ENCODE data around the gene BLVRA.
"Not testable (repeated sequence)": the region's sequence is repeated elsewhere in the genome, so short reads cannot be mapped to it uniquely, and the experiment has no call there.

Gene BLVRA

DNA sequence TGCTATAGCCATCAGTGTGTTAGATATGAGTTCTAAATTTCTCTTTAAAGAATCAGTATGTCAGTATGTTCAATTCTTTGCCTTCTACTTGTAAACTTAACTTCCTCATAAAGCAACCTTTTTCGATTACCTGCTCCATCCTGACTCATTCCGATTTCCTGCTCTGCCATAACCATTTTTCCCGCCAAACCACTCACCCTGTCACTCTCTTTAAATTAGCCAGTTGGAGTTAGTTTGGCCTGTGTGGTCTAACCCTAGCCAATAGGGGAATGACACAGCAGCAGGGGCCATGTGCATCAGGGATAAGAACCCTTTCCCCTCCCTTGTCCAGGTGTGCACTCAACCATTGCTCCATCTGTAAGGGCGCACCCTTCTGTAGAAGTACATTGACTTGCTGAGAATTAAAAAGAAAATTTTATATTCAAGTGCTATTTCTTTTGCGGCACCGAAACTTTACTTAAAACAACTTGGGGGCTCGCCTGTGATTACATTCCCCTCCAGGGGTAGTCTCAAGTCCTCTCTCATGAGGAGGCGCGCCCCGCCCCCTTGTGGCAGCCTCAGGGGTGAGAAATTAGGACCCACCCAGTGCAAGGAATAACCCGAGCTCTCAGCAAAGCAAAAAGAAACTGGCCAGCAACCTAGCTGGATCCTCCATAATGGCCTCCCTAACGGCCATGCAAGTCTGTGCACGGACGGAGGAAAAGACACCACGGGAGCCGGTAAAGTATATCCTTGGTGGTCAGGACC lies 51.9 kb downstream of the BLVRA start:
- peak; percentile 73 for DNase-seq

DNA sequence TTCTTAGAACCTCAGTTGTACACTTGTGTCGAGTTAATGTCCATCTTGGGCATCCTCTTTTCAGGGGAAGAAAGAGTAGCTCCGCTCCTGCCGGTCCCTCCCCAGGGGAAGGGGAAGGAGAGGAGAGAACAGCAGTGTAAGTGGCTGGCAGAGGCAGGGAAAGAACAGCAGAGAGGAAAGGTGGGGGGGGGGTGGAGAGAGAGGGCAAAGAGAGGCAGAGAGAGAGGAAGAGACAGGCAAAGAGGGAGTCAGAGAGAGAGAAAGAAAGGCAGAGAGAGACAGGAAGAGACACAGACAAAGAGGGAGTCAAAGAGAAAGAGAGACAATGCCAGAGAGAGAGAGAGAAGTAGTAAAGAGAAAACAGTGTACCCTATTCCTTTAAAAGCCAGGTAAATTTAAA lies 56.9 kb downstream of the BLVRA start:
- no peak for DNase-seq

DNA sequence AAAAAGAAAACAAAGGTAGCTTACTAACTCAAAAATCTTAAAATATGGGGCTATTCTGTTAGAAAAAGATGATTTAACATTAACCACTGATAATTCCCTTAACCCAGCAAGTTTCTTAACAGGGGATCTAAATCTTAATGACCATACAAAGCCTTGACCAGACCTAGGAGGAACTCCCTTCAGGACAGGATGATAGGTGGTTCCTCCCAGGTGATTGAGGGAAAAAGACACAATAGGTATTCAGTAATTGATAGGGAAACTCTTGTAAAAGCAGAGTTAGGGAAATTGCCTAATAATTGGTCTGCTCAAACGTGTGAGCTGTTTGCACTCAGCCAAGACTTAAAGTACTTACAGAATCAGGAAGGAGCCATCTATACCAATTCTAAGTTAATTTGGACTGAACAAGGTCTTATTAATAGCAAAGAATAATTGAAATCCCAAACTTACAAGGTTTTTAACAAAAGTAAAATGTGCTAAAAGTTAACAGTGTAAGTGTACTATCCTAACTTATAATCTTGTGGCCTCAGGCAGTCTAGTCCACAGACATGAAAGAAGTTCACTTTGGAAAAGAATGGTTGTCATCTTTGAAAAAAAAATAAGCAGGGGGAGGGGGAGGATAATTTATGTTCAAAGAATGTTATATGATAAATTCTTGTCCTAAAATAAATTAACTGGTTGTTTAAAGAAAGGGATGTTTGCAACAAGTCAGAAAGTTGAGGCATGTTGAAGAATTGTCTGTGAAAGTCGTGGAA lies 57.7 kb downstream of the BLVRA start:
- DNase-seq = not testable (repeated sequence)

DNA sequence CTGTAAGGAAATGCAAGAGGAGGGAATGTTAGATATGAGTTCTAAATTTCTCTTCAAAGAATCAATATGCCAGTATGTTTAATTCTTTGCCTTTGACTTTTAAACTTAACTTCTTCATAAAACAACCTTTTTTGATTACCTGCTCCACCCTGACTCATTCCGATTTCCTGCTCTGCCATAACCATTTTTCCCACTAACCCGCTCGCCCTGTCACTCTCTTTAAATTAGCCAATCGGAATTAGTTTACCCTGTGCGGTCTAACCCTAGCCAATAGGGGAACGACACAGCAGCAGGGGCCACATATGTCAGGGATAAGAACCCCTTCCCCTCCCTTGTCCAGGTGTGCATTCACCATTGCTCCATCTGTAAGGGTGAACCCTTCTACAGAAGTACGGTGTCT lies 64.9 kb downstream of the BLVRA start:
- DNase-seq = not testable (repeated sequence)

DNA sequence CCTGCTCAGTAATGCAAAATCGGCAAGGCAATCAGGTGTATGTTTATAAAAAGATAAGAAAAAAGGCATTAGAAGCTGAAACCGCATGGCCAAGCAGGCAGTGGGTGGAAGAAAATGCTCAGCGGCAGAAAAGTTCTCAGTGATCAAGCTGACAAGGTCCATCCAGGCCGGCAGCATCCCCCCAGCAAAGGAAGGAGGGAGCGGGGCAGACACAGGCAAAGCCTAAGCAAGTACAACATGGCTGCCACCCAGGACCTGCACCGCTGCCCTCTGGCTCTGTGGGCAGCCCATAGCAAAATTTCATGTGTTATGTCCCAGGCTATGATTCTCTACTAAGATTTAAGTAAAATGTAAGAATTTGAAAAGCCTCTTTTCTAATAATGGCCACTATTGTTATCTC lies 65.5 kb downstream of the BLVRA start:
- no peak for DNase-seq

DNA sequence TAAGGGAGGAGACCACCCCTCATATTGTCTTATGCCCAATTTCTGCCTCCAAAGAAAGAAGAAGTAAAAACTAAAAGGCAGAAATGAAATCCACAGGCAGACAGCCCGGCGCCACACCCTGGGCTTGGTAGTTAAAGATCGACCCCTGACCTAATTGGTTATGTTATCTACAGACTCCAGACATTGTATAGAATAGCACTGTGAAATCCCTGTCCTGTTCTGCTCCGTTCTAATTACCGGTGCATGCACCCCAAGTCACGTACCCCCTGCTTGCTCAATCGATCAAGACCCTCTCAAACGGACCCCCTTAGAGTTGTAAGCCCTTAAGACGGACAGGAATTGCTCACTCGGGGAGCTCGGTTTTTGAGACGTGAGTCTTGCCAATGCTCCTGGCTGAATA lies 66.0 kb downstream of the BLVRA start:
- not testable (repeated sequence) for DNase-seq

DNA sequence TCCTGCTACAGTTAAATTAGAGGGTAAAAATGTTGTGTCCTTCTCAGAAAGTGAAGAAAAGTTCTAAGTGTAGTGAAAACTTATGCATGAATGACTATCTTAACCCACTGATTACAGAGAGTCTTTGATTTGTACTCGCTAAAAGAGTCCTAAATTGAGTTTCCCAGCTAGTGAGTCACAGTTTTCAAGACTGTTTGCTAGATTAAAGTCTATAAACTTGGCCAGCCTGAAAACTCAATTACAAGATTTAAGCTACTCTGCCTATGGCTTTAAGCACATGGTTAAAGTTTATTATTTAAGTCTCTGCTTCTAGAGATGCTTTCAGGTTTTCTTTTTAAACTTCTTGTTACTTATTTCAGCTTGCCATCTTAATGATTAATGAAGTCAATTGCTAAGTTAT lies 66.5 kb downstream of the BLVRA start:
- no peak for DNase-seq

DNA sequence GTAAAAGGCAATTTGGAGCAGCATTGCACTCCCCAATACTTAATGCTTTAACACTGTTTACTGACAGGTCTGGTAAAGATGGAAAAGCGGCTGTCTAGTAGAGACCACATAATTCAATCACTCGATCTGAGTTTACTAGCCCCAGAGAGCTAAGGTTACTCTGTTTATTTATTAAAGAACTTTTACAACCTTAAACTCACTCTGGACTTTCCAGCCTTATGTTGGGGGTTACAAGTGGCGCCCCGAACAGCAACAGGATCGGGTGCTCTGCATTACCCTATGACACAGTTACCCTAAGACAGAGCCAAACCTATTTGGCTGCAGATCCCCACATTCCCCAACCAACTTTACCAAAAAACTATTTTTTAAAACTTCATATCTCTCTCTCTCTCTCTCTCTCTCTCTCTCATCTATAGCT lies 66.9 kb downstream of the BLVRA start:
- no peak for DNase-seq

DNA sequence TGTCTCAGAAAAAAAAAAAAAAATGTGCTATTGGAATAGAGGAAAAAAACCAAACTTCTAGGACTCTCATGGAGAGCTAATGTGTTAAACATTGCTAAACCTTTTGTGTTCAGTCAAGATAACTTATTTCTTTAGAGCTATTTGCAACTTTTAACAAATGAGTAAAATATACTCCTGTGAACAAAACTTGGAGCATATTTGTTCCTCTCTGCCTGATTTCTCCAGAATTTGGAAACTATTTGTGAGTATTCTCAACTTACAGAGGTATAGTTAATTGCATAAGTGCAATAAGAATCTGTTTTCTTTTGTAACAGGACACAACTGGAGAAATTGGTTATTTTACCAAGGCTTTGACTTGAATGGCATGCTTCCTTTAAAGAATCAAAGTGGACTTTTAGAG lies 72.4 kb downstream of the BLVRA start:
- not testable (repeated sequence) for DNase-seq

DNA sequence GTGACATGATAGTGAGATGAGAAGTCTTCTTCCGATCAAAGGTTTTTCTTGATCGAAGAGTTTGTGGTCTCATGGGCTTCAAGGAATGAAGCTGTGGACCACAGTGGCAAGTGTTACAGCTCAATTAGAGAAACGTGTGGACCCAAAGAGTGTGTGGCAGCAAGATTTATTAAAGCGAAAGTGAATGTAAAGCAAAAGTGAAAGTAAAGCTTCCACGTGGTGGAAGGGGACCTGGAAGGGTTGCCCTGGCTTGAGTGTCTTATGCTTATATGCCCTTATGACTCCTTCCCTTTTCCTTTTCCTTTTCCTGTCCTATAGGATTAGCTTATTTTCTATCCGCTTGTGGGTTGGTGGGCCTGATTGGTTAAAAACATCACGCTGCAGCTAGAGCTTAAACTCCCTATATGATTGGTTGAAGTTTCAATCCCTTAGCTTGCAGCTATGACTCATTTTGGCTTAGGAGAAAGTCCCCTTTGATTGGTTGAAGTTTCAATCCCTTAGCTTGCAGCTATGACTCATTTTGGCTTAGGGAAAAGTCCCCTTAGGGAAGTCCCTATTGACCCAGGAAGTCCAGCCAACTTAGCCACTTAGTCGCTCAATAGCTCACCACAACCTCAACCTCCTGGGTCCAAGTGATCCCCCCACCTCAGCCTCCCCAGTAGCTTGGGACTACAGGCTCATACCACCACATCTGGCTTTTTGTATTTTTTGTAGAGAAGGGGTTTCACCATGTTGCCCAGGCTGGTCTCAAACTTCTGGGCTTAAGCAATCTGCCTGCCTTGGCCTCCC lies 76.2 kb downstream of the BLVRA start:
- peak; percentile 54 for DNase-seq

DNA sequence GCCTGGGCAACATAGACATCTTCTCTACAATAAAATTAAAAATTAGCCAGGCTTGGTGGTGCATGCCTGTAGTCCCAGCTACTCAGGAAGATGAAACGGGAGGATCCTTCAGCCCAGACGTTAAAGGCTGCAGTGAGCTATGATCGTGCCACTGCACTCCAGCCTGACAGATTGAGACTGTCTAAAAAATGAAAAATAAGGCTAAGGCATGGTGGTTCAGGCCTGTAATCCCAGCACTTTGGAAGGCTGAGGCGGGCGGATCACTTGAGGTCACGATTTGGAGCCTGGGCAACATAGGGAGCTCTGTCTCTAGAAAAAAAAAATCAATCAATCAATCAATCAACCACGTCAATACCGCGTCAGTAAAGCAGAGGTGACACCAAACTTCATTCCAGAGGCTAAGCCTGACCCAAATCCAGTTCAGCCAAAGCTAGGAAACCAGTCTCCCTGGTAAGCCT lies 79.8 kb downstream of the BLVRA start:
- DNase-seq = no peak

DNA sequence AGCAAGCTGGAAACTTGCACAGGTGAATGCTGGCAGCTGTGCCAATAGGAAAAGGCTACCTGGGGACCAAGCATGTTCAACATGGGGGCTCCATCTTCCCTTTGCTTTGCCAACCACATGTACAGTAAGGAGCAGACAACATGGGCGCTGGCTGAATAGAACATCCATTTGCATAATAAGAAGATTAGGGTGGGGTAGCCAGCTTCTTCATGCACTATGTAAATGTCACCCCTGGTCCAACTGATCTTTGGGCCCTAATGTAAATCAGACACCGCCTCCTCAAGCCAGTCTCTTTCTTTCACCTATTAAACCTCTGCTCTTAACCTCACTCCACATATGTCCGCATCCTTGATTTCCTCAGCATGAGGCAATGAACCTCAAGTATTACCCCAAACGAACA lies 84.8 kb downstream of the BLVRA start:
- no peak for DNase-seq

DNA sequence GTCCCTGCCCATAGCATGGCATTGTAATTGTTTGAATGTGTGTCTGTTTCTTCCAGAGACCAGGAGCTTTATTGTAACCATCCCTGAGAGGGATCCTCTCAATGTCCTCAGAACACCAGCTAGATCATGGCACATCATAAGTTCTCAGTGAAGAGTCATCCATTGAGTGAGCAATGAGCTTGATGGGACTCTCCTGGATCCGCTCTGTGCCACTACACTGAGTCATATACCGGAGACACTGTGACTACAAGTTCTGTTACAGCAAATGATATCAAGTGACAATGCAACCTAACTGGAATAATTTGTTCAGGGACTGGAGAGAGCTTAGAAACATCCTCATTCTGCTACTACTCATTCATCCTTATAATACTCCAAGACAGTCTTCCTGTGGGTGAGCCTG lies 85.8 kb downstream of the BLVRA start:
- DNase-seq = no peak

DNA sequence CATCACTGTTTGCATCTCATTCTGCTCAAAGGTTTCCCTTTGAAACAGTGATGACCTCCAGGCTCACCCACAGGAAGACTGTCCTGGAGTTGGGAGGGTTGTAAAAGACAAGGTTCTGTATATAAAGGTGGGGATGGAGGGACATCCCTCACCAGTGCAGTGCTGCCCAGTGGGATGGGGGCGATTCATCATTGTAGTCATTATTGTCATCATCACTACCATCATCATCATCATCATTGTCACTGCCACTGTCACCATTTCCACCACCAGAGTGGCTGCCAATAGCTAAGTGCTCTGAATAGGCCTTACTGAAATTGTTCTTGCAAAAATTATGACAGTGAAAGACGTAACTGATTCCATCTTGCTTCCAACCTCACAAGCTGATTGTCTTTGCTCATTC lies 86.2 kb downstream of the BLVRA start:
- DNase-seq = no peak

DNA sequence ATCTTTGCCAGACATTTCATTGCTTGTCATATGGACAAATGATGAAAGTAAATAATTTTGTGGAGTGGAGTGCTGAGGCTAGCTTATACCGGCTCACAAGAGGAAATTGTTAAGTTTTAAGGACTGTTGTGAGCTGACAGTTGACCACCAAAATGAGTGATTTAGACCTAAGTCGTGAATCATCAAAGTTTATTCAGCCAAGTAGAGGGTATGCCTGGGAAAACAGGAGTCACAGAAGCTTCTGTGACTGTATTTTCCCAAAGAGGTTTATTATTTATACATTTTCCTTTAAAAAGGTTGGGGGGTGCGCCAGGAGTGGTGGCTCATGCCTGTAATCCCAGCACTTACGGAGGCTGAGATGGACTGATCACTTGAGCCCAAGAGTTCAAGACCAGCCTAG lies 89.0 kb downstream of the BLVRA start:
- no peak for DNase-seq

DNA sequence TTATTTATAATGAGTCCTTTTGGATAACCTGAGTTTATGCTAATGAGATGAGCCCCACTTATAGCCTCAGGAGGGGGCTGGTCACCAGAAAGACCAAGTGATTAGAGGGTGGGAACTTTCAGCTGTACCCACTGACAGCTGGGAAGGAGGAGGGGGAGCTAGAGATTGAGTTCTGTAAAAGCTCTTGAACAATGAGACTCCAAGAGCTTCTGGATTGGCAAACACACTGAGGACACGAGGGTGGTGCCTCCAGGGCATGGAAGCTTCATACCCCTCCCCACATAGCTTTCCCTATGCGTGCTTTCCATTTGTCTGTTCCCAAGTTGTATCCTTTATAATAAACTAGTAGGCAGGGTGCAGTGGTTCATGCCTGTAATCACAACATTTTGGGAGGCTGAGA lies 90.6 kb downstream of the BLVRA start:
- DNase-seq = no peak

DNA sequence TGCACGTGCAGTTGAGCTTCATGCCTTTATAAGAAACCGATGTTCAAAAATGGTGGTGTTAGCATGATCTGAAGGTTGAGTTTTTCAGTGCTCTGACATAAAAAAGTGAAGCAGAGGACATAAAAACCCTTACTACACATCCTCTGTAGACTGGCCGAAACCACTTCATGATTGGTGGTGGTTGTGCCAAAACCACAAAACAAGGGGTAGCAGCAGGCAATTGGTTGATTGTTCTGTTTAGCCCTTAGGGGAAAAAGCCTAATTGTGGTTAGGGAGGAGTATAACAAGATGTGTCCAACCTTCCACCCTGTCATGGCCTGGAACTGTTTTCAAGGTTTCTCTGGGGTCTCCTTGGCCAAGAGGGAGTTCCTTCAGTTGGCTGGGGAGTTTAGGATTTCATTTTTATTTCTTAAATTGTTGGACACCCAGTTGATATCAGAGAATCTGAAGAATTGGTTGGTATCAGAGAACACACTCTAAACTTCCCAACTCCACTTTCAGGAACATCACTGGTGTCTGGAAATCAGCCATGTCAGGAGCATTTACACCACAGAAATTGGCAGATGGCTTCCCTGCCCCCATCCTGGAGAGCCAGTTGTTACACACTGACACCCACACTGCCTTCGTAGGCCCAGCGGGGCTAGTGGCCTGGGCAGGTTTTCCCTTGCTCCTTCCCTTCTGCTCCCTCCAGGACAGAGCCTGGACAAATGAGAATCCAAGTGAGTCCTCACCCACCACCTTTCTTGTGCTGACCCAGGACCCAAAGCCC lies 92.1 kb downstream of the BLVRA start:
- DNase-seq = no peak

DNA sequence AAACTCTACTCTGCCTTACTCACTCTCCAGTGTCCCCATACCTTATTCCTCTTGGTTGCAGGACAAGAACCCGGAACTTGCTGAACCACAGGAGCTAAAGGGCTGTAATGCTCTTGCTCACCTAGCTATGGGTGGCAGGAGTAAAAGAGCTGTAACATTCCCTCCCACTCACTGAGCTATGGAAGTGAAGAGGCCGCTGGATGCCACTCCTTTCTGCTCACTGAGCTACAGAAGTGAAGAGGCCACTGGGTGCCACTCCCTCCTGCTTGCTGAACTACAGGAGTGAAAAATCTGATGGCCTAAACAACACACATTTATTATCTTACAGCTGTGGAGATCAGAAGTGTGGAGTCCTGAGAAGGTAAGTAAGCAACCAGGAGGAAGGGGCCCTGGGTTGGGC lies 93.3 kb downstream of the BLVRA start:
- no peak for DNase-seq

DNA sequence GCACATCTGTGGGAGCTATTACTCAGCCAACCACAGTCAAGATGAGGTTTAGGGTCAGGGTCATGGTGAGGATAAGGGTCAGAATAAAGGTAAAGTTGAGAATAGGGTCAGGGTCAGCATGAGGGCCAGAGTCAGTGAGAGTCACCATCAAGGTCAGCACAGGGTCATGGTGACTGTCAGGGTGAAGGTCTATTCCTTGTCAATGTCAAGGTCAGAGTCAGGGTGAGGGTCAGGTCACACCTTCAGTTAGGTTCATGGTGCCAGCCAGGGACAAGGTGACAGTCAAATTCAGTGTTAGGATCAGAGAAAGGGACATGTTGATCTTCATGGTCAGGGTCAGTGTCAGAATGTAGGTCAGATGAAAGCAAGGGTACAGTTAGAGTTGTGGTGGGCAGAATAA lies 96.7 kb downstream of the BLVRA start:
- DNase-seq = no peak

DNA sequence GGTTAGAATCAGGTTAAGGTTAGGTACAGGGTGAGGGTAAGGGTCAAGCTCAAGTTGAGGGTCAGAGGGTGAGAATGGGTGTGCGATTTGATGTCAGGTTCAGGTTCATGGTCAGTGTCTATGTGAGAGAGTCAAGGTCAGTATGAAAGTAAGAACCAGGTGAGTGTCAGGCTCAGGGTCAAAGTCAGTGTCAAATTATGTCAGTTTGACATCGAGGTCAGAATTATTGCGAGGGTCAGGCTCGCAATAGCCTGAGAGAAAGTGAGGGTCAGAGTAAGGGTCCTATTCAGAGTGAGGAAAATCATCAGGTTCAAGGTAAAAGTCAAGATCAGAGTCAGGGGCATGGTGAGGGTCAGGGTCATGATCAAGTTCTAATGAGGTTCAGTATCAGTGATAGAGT lies 97.8 kb downstream of the BLVRA start:
- no peak for DNase-seq
